H1 (cell line): ENCODE results near the gene IDE. TPM values are rescaled to one million over a fixed set of nuclear protein-coding genes. Genes with fewer than 3 reads are reported as not detected.

Experiments used
- CTCF ChIA-PET: fragments of 300-600 bp; sonication (Branson Sonifier 250); formaldehyde crosslinking; loops from one replicate; lab custom pipeline; 2021; ENCODE audit not compliant: partially characterized antibody; lab: Charles Lee
- POLR2A ChIA-PET: fragments of 300-600 bp; sonication (Branson Sonifier 250); formaldehyde crosslinking; loops from one replicate; lab custom pipeline; 2021; ENCODE audit warnings: inconsistent platforms; ENCODE audit not compliant: partially characterized antibody; lab: Charles Lee
- DNase-seq, 2 experiments: peaks; one replicate each; pipeline versions ENCODE4 v3.0.0 to v3.0.0-alpha.2; 2010 to 2022; ENCODE audit warnings: low spot score in 2 of 2, low read depth in 1 of 2, mixed read lengths in 1 of 2
- FAIRE-seq: peaks from 2 replicates; lab custom pipeline; 2011; peaks lifted over from hg19 to GRCh38; lab: Jason Lieb, UNC
- H2AFZ ChIP-seq: 2 replicates; pipeline ENCODE4 v1.8.1; 2012; ENCODE audit warnings: low read length, inconsistent platforms
- H2AK5ac ChIP-seq: 2 replicates; pipeline ENCODE4 v1.6.1; 2013; ENCODE audit warnings: low read depth, low read length
- H2BK120ac ChIP-seq: replicated peaks from 2 replicates; pipeline ENCODE3; 2013; ENCODE audit warnings: low read depth, low read length, inconsistent platforms
- H2BK12ac ChIP-seq: 2 replicates; pipeline ENCODE4 v1.6.1; 2013; ENCODE audit warnings: low read depth, low read length
- H2BK15ac ChIP-seq: 2 replicates; pipeline ENCODE4 v1.6.1; 2013; ENCODE audit warnings: low read length
- H2BK20ac ChIP-seq: 2 replicates; pipeline ENCODE4 v1.6.1; 2013; ENCODE audit warnings: low read length
- H2BK5ac ChIP-seq: 2 replicates; pipeline ENCODE4 v1.6.1; 2013; ENCODE audit warnings: low read depth, low read length
- H3K14ac ChIP-seq: 2 replicates; pipeline ENCODE4 v1.6.1; 2013; ENCODE audit warnings: inconsistent platforms; ENCODE audit not compliant: insufficient read length
- H3K18ac ChIP-seq: 2 replicates; pipeline ENCODE4 v1.6.1; 2013; ENCODE audit warnings: low read length; ENCODE audit errors: extremely low read depth
- H3K23ac ChIP-seq: 2 replicates; pipeline ENCODE4 v1.6.1; 2013; ENCODE audit warnings: inconsistent platforms; ENCODE audit not compliant: insufficient read length
- H3K23me2 ChIP-seq: 2 replicates; pipeline ENCODE4 v1.6.1; 2013; ENCODE audit warnings: low read depth, low read length
- H3K27ac ChIP-seq: 2 replicates; pipeline ENCODE4 v1.6.1; 2011; ENCODE audit warnings: low read depth, low read length, inconsistent platforms
- H3K27me3 ChIP-seq, 4 experiments: replicated peaks in 1 of 4; 1 replicate in 1 of 4; 2 replicates in 3 of 4; pipeline versions ENCODE4 v1.6.1 to v1.8.1; 2011 to 2013; ENCODE audit warnings: low read length in 3 of 4, mild to moderate bottlenecking in 3 of 4, inconsistent platforms in 2 of 4, mixed read lengths in 2 of 4, moderate library complexity in 1 of 4; ENCODE audit not compliant: control insufficient read depth in 3 of 4, insufficient read depth in 3 of 4; ENCODE audit errors: extremely low read depth in 1 of 4
- H3K36me3 ChIP-seq, 4 experiments: 2 replicates each; pipeline versions ENCODE4 v1.6.1 to v1.8.1; 2011 to 2013; ENCODE audit warnings: mild to moderate bottlenecking in 4 of 4, low read length in 3 of 4, moderate library complexity in 2 of 4, control low read depth in 1 of 4, inconsistent platforms in 1 of 4; ENCODE audit not compliant: insufficient read depth in 4 of 4, control insufficient read depth in 2 of 4
- H3K4ac ChIP-seq: replicated peaks from 2 replicates; pipeline ENCODE3; 2013; ENCODE audit warnings: low read length, low read depth, mixed read lengths, inconsistent platforms; ENCODE audit not compliant: insufficient read length
- H3K4me1 ChIP-seq, 4 experiments: replicated peaks in 1 of 4; 1 replicate in 1 of 4; 2 replicates in 3 of 4; pipeline versions ENCODE4 v1.6.1 to v1.8.1; 2011 to 2013; ENCODE audit warnings: low read length in 3 of 4, inconsistent platforms in 2 of 4, mixed read lengths in 1 of 4; ENCODE audit not compliant: insufficient read depth in 4 of 4, control insufficient read depth in 3 of 4
- H3K4me2 ChIP-seq, 2 experiments: 2 replicates each; pipeline versions ENCODE4 v1.6.1 to v1.8.1; 2011 to 2013; ENCODE audit warnings: low read depth in 2 of 2, low read length in 2 of 2, control low read depth in 1 of 2, inconsistent platforms in 1 of 2, mild to moderate bottlenecking in 1 of 2; ENCODE audit not compliant: insufficient read depth in 1 of 2
- H3K4me3 ChIP-seq, 4 experiments: fragments of 200-600, 300-600 bp in 1 of 4; sonication (generic), shearing (Covaris generic), sonication (Bioruptor Twin) in 1 of 4; 2 replicates each; pipeline versions ENCODE4 v1.5.1 to v1.8.1; 2011 to 2016; ENCODE audit warnings: low read length in 4 of 4, low read depth in 3 of 4, control low read depth in 2 of 4, inconsistent platforms in 2 of 4, mild to moderate bottlenecking in 2 of 4, mixed read lengths in 1 of 4, moderate library complexity in 1 of 4; ENCODE audit not compliant: insufficient read depth in 2 of 4; ENCODE audit errors: extremely low read depth in 1 of 4
- H3K56ac ChIP-seq: replicated peaks from 2 replicates; pipeline ENCODE3; 2013; ENCODE audit warnings: low read depth, mild to moderate bottlenecking, mixed read lengths, low read length, inconsistent platforms; ENCODE audit not compliant: insufficient read length
- H3K79me1 ChIP-seq: 2 replicates; pipeline ENCODE4 v1.6.1; 2013; ENCODE audit warnings: low read depth, low read length, control low read depth
- H3K79me2 ChIP-seq, 2 experiments: 2 replicates each; pipeline versions ENCODE4 v1.6.1 to v1.8.1; 2012 to 2013; ENCODE audit warnings: low read length in 2 of 2, mild to moderate bottlenecking in 2 of 2, inconsistent platforms in 1 of 2; ENCODE audit not compliant: insufficient read depth in 2 of 2, control insufficient read depth in 1 of 2
- H3K9ac ChIP-seq, 4 experiments: replicated peaks in 1 of 4; 1 replicate in 1 of 4; 2 replicates in 3 of 4; pipeline versions ENCODE4 v1.6.1 to v1.8.1; 2011 to 2013; ENCODE audit warnings: low read depth in 3 of 4, low read length in 3 of 4, control low read depth in 2 of 4, mild to moderate bottlenecking in 2 of 4, moderate library complexity in 2 of 4, inconsistent platforms in 1 of 4; ENCODE audit errors: extremely low read depth in 1 of 4
- H3K9me3 ChIP-seq, 2 experiments: 2 replicates each; pipeline versions ENCODE4 v1.6.1 to v1.8.1; 2012 to 2013; ENCODE audit warnings: mild to moderate bottlenecking in 2 of 2, moderate library complexity in 2 of 2, control low read depth in 1 of 2, inconsistent platforms in 1 of 2, low read depth in 1 of 2, low read length in 1 of 2, mixed read lengths in 1 of 2; ENCODE audit not compliant: insufficient read depth in 2 of 2
- H4K20me1 ChIP-seq, 2 experiments: replicated peaks in 1 of 2; 2 replicates each; pipeline versions ENCODE3 to v1.8.1; 2011 to 2013; ENCODE audit warnings: inconsistent platforms in 2 of 2, low read length in 2 of 2, mild to moderate bottlenecking in 1 of 2; ENCODE audit not compliant: insufficient read depth in 2 of 2, control insufficient read depth in 1 of 2
- H4K5ac ChIP-seq: 2 replicates; pipeline ENCODE4 v1.6.1; 2013; ENCODE audit warnings: low read length, low read depth, mixed read lengths, inconsistent platforms; ENCODE audit not compliant: insufficient read length
- H4K8ac ChIP-seq: 2 replicates; pipeline ENCODE4 v1.8.0; 2013; ENCODE audit warnings: mild to moderate bottlenecking, moderate library complexity, low read length, inconsistent platforms; ENCODE audit not compliant: insufficient read depth; ENCODE audit errors: extremely low read depth
- H4K91ac ChIP-seq: replicated peaks from 2 replicates; pipeline ENCODE3; 2013; ENCODE audit warnings: low read length, mixed read lengths, inconsistent platforms; ENCODE audit not compliant: insufficient read length
- ASH2L ChIP-seq: fragments of 200-600, 300-600 bp; sonication (generic); IDR thresholded peaks from one replicate; pipeline ENCODE4 v1.7.1; 2017; ENCODE audit warnings: low read length
- CBX8 ChIP-seq: fragments of 300-800, 300-1000 bp; sonication (generic); IDR thresholded peaks from 2 replicates; pipeline ENCODE4 v1.7.1; 2016; ENCODE audit warnings: low read depth, low read length, borderline replicate concordance
- EGR1 ChIP-seq: IDR thresholded peaks from 2 replicates; pipeline ENCODE4 v1.6.1; 2011; ENCODE audit warnings: low read depth, low read length, borderline replicate concordance
- WGBS, 2 experiments: shearing (Covaris generic) in 1 of 2; methylation state at CpG; one replicate each; pipeline versions ENCODE4 v1.1.6 to v1.1.7; 2013 to 2015; ENCODE audit warnings: low lambda C conversion rate in 2 of 2, mixed read lengths in 2 of 2, inconsistent platforms in 1 of 2, low coverage in 1 of 2, missing lambda C conversion rate in 1 of 2; ENCODE audit not compliant: insufficient replicate concordance in 2 of 2, insufficient coverage in 1 of 2, insufficient read length in 1 of 2; ENCODE audit errors: extremely low coverage in 1 of 2, missing lambda C conversion rate in 1 of 2; 5-methylcytosine and 5-hydroxymethylcytosine counted together
- polyA plus RNA-seq, 7 experiments: library from polyadenylated mRNA; depleted of rRNA in 3 of 7; stranded (reverse) in 5 of 7; unstranded in 2 of 7; fragments of >200 nt in 5 of 7; fragments of 200-250 nt in 2 of 7; gene quantifications; 1 replicate in 5 of 7; 2 replicates in 1 of 7; 4 replicates in 1 of 7; pipeline versions ENCODE4 v1.2.1 to v1.2.3, GENCODE V29; 2011 to 2013; ENCODE audit warnings: missing spikeins in 2 of 7, mixed read lengths in 2 of 7
- total RNA-seq: library from RNA; stranded (reverse); fragmentation: NEBNext Ultra II Directional; extraction: Animal tissue kit (Norgen Biotek cat#: 25700); gene quantifications from 2 replicates; pipeline ENCODE4 v1.2.1, GENCODE V29; 2021

IDE gene
- total and polyA plus RNA-seq, 2 of the 8 experiments (the other 6 are each of a cell fraction or from before 2014, with no cell fraction given), result 12.7 to 52.7 TPM

- Histone ChIP-seq H3K27ac (no peak overlapping the region), H3K23me2 (no peaks in the 10 kb centered on the region)
- CTCF ChIA-PET, result interaction anchor here (1.3 kb wide), 1 partner anchor 22 kb away, joined by 4 read pairs; no protein-coding TSS in a partner anchor
- TF ChIP-seq ASH2L (no peak), CBX8 (no peak), EGR1 (no peak)
Observed at GRCh38 chr10:92478536-92478935, 95.4 kb downstream of the IDE start.

More at GRCh38 chr10:92478536-92478935, 95.4 kb downstream of the IDE start:
- POLR2A ChIA-PET, result no interaction called here
- Histone ChIP-seq H3K9ac (no peak overlapping the region), H3K18ac (no peak overlapping the region), H2BK20ac (no peak overlapping the region), H3K79me2 (no peaks in the 10 kb centered on the region), H2AK5ac (no peak overlapping the region), H4K91ac (no peak overlapping the region), H2BK15ac (no peak overlapping the region), H2BK12ac (no peak overlapping the region), H3K4me3 (no peak overlapping the region), H3K14ac (no peak overlapping the region), H3K9me3 (no peaks in the 10 kb centered on the region), H3K4me1 (no peaks in the 10 kb centered on the region; a peak in 1 of 7 replicates), H3K4me2 (no peak overlapping the region), H3K56ac (no peak overlapping the region), H2AFZ (no peak overlapping the region), H3K36me3 (peaks cover 0 to 19% (median 4%) of the 10 kb centered on the region in 4 experiments; a peak in 4 of 8 replicates), H4K8ac (no peak overlapping the region; the same call in 1 of the 2 replicates), H4K5ac (no peak overlapping the region), H4K20me1 (peaks cover 0 to 2% of the 10 kb centered on the region in 2 experiments), H3K23ac (no peak overlapping the region), H3K79me1 (no peaks in the 10 kb centered on the region), H3K27me3 (no peaks in the 10 kb centered on the region), H2BK120ac (no peak overlapping the region), H2BK5ac (no peak overlapping the region), H3K4ac (no peak overlapping the region)
- DNase-seq, result no peak
- WGBS, 2 experiments, result 84% methylated on average over 5 of the region's 5 CpGs; no CpG with 5 or more reads in 1 of the 2 experiments
- FAIRE-seq, result no peak
